Measurements from ENCODE around the gene ATRIP. TPM values are rescaled to one million over a fixed set of nuclear protein-coding genes. Genes with fewer than 3 reads are reported as not detected.

Gene ATRIP
- total and polyA plus RNA-seq, 2 of the 8 experiments (the other 6 are each of a cell fraction or from before 2014, with no cell fraction given) = 18.5 to 20.2 TPM

DNA sequence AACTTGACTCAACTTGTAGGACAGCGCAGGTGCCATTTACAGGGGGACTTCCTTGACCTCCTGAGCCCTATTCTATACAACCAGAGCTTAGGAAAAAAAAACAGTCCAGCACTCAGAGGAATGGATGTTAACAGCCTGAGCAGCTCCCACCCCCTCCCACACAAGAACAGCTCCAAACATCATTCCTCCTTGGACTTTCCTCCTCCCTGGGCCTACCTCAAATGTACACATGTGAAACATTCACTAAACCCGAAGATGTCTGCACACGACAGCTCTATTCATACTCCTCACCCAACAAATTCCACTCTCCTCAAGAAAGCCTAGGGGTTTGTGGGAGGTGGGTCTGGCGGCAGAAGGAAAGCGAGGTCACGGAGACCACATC is 503 bp upstream of the ATRIP start:
- Histone ChIP-seq H3K36me3 (ENCODE audit: control insufficient read depth in 2 of 4, insufficient read depth in 4 of 4, low read length in 3 of 4) (peaks cover 3 to 27% (median 13%) of the 10 kb centered on the region in 4 experiments; a peak in 5 of 8 replicates), H4K5ac (ENCODE audit: insufficient read length, low read depth, low read length) (peak overlapping the region; percentile 73), H3K79me2 (ENCODE audit: control insufficient read depth in 1 of 2, insufficient read depth in 2 of 2, low read length in 2 of 2) (peaks cover 0 to 27% of the 10 kb centered on the region in 2 experiments; a peak in 2 of 4 replicates), H3K14ac (ENCODE audit: insufficient read length) (no peak overlapping the region), H3K4ac (replicated peaks; ENCODE audit: insufficient read length, low read depth, low read length) (peak overlapping the region; percentile 85), H2BK5ac (ENCODE audit: low read depth, low read length) (peak overlapping the region; percentile 57; the same call in 1 of the 2 replicates), H3K4me1 (replicated peaks in 1 of 4; ENCODE audit: control insufficient read depth in 3 of 4, insufficient read depth in 4 of 4, low read length in 3 of 4) (peaks cover 3 to 17% (median 6%) of the 10 kb centered on the region in 4 experiments; a peak in 5 of 7 replicates), H3K4me3 (ENCODE audit: extremely low read depth in 1 of 4, insufficient read depth in 2 of 4, low read depth in 3 of 4, low read length in 4 of 4) (peak overlapping the region; percentile 80 to 98 (median 96)), H3K18ac (ENCODE audit: extremely low read depth, low read length) (peak overlapping the region; percentile 94; the same call in 1 of the 2 replicates), H3K27ac (ENCODE audit: low read depth, low read length) (peak overlapping the region; percentile 62), H4K91ac (replicated peaks; ENCODE audit: insufficient read length, low read length) (peak overlapping the region; percentile 75), H3K9me3 (ENCODE audit: insufficient read depth in 2 of 2, low read depth in 1 of 2, low read length in 1 of 2) (no peaks in the 10 kb centered on the region), H2BK12ac (ENCODE audit: low read depth, low read length) (no peak overlapping the region), H3K9ac (replicated peaks in 1 of 4; ENCODE audit: extremely low read depth in 1 of 4, low read depth in 3 of 4, low read length in 3 of 4) (peak overlapping the region in 3 of 4 experiments; percentile 79 to 82 (median 81); a peak in 6 of 7 replicates), H3K56ac (replicated peaks; ENCODE audit: insufficient read length, low read depth, low read length) (peak overlapping the region; percentile 32), H3K23me2 (ENCODE audit: low read depth, low read length) (peaks cover 11% of the 10 kb centered on the region), H2BK120ac (replicated peaks; ENCODE audit: low read depth, low read length) (no peak overlapping the region), H2AK5ac (ENCODE audit: low read depth, low read length) (no peak overlapping the region; the same call in 1 of the 2 replicates), H2AFZ (ENCODE audit: low read length) (peak overlapping the region; percentile 85), H3K4me2 (ENCODE audit: insufficient read depth in 1 of 2, low read depth in 2 of 2, low read length in 2 of 2) (peak overlapping the region; percentile 85 to 94), H4K20me1 (replicated peaks in 1 of 2; ENCODE audit: control insufficient read depth in 1 of 2, insufficient read depth in 2 of 2, low read length in 2 of 2) (peaks cover 0 to 8% of the 10 kb centered on the region in 2 experiments), H3K23ac (ENCODE audit: insufficient read length) (no peak overlapping the region), H3K79me1 (ENCODE audit: low read depth, low read length) (peaks cover 5% of the 10 kb centered on the region), H2BK15ac (ENCODE audit: low read length) (0 out of 2 replicates have a peak overlapping the region, but pooled peaks have one; percentile 8), H3K27me3 (replicated peaks in 1 of 4; ENCODE audit: control insufficient read depth in 3 of 4, extremely low read depth in 1 of 4, insufficient read depth in 3 of 4, low read length in 3 of 4) (no peaks in the 10 kb centered on the region), H4K8ac (ENCODE audit: extremely low read depth, insufficient read depth, low read length) (peak overlapping the region; percentile 97; the same call in 1 of the 2 replicates), H2BK20ac (ENCODE audit: low read length) (no peak overlapping the region)
- POLR2A ChIA-PET (ENCODE audit: partially characterized antibody) = interaction anchor here (0.6 to 10.3 kb wide), 24 partner anchors 11 to 261 kb away, joined by 3 to 233 read pairs (median 4); partner anchors contain the start of genes NME6, PFKFB4, PLXNB1 and SHISA5
- TF ChIP-seq SRF (IDR thresholded peaks at IDR 0.05; ENCODE audit: low read depth, low read length) = no peak
- peak; percentile 25; the same call in 1 of the 2 replicates for TF ChIP-seq SP4 (IDR thresholded peaks at IDR 0.05; ENCODE audit: low read length)
- TF ChIP-seq CREB1 (IDR thresholded peaks at IDR 0.05) = no peak
- TF ChIP-seq JUN (IDR thresholded peaks at IDR 0.05; ENCODE audit: low read depth, low read length) = no peak
- no peak for TF ChIP-seq RFX5 (IDR thresholded peaks at IDR 0.05; ENCODE audit: borderline replicate concordance, low read depth, low read length)
- TF ChIP-seq, protein P1, sequence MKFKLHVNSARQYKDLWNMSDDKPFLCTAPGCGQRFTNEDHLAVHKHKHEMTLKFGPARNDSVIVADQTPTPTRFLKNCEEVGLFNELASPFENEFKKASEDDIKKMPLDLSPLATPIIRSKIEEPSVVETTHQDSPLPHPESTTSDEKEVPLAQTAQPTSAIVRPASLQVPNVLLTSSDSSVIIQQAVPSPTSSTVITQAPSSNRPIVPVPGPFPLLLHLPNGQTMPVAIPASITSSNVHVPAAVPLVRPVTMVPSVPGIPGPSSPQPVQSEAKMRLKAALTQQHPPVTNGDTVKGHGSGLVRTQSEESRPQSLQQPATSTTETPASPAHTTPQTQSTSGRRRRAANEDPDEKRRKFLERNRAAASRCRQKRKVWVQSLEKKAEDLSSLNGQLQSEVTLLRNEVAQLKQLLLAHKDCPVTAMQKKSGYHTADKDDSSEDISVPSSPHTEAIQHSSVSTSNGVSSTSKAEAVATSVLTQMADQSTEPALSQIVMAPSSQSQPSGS (IDR thresholded peaks at IDR 0.05; ENCODE audit: low read length) = no peak
- TF ChIP-seq CBX5 (IDR thresholded peaks at IDR 0.05; ENCODE audit: low read depth, low read length) = no peak
- 18% methylated on average over 6 of the region's 6 CpGs; no CpG with 5 or more reads in 1 of the 2 experiments for WGBS, 2 experiments (ENCODE audit: extremely low coverage in 1 of 2, insufficient coverage in 1 of 2, insufficient read length in 1 of 2, insufficient replicate concordance in 2 of 2, low coverage in 1 of 2, low lambda C conversion rate in 2 of 2, missing lambda C conversion rate in 1 of 2)
- CTCF ChIA-PET (ENCODE audit: partially characterized antibody) = interaction anchor here (0.8 to 5.2 kb wide), 9 partner anchors 10 to 204 kb away, joined by 3 to 38 read pairs (median 4); partner anchors contain the start of gene SLC26A6
- DNase-seq (ENCODE audit: low read depth in 1 of 2, low spot score in 2 of 2) (no peak), FAIRE-seq (no peak)

Measured in H1 (cell line).